GM21825 (cell line): ENCODE measurements around the gene TRABD2A.

ENCODE experiments used
- ATAC-seq: cut with Tn5 transposase; IDR thresholded peaks from one replicate; pipeline ENCODE4 v1.9.1; 2021; ENCODE audit warnings: mild to moderate bottlenecking, moderate library complexity; ENCODE audit not compliant: unreplicated experiment

Gene TRABD2A

GRCh38 chr2:84827978-84828575, 52.8 kb downstream of the TRABD2A start:
- ATAC-seq = no peak

GRCh38 chr2:84823788-84824187, 57.1 kb downstream of the TRABD2A start:
- no peak for ATAC-seq

- ATAC-seq = no peak
These were observed 57.7 kb downstream of the TRABD2A start for GRCh38 chr2:84823229-84823628.

GRCh38 chr2:84821806-84822205, 59.1 kb downstream of the TRABD2A start:
- no peak for ATAC-seq

- ATAC-seq = peak; percentile 90
These were observed 63.6 kb downstream of the TRABD2A start for GRCh38 chr2:84817239-84817655.

- peak; percentile 69 for ATAC-seq
These were observed 64.4 kb downstream of the TRABD2A start for GRCh38 chr2:84816426-84817026.

- no peak for ATAC-seq
These were observed 65.7 kb downstream of the TRABD2A start for GRCh38 chr2:84815146-84815545.

- no peak for ATAC-seq
These were observed 68.9 kb downstream of the TRABD2A start for GRCh38 chr2:84811839-84812431.

GRCh38 chr2:84808279-84808678, 72.6 kb downstream of the TRABD2A start:
- no peak for ATAC-seq

GRCh38 chr2:84807063-84807485, 73.8 kb downstream of the TRABD2A start:
- no peak for ATAC-seq

- no peak for ATAC-seq
These were observed 75.5 kb downstream of the TRABD2A start for GRCh38 chr2:84805250-84805958.

- no peak for ATAC-seq
These were observed 79.1 kb downstream of the TRABD2A start for GRCh38 chr2:84801811-84802210.

GRCh38 chr2:84800194-84800805, 80.6 kb downstream of the TRABD2A start:
- ATAC-seq = no peak

- ATAC-seq = no peak
These were observed 81.1 kb downstream of the TRABD2A start for GRCh38 chr2:84799772-84800171.

- no peak for ATAC-seq
These were observed 83.6 kb downstream of the TRABD2A start for GRCh38 chr2:84797271-84797670.

- ATAC-seq = no peak
These were observed 84.1 kb downstream of the TRABD2A start for GRCh38 chr2:84796798-84797197.

GRCh38 chr2:84793641-84794040, 87.2 kb downstream of the TRABD2A start:
- ATAC-seq = no peak

- ATAC-seq = no peak
These were observed 87.9 kb downstream of the TRABD2A start for GRCh38 chr2:84792856-84793522.

GRCh38 chr2:84788498-84788897, 92.4 kb downstream of the TRABD2A start:
- ATAC-seq = no peak

- no peak for ATAC-seq
These were observed 92.9 kb downstream of the TRABD2A start for GRCh38 chr2:84788027-84788426.

GRCh38 chr2:84786601-84787000, 94.3 kb downstream of the TRABD2A start:
- ATAC-seq = no peak
